ENCODE results near the gene PSD. TPM values are rescaled to one million over a fixed set of nuclear protein-coding genes. Genes with fewer than 3 reads are reported as not detected.
A peak's percentile ranks its signal among the peaks of the same experiment; 100 is the strongest.

The PSD gene
- total and polyA plus RNA-seq, 7 donors, result 0.15 to 1.7 (median 0.51) TPM; not detected in 1

DNA sequence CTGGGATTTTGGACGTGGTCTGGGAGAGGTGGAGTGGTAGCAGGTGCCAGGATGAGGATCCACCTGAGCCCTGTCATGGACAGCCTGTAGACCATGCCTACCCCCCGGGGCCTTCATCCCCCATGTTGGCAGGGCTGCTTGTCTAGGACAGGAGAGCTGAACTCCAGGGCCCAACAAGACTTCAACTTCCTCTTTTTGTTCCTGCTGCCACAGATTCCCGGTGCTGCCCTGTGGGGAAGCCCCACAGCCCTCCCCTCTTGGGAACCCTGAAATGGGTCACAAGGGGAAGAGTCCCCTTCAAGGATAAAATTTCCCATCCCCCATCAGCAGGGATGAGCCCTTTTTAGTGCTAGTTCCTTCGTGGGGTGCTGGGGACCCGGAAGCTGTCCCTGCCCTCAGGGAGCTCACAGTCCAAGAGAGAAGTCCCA, 15.0 kb upstream of the PSD start:
- DNase-seq (peak in 1 of 2 donors; percentile 11), ATAC-seq (no peak)
- H3K27ac ChIP-seq, result no peak overlapping the region
- H3K9me3 ChIP-seq, result no peaks in the 10 kb centered on the region
- intact Hi-C loops (cut with DNase I), result loop anchor here in 1 of 2 donors (1.0 kb wide), 1 partner anchor 11 kb away; no protein-coding TSS in a partner anchor
- TF ChIP-seq, protein P1, sequence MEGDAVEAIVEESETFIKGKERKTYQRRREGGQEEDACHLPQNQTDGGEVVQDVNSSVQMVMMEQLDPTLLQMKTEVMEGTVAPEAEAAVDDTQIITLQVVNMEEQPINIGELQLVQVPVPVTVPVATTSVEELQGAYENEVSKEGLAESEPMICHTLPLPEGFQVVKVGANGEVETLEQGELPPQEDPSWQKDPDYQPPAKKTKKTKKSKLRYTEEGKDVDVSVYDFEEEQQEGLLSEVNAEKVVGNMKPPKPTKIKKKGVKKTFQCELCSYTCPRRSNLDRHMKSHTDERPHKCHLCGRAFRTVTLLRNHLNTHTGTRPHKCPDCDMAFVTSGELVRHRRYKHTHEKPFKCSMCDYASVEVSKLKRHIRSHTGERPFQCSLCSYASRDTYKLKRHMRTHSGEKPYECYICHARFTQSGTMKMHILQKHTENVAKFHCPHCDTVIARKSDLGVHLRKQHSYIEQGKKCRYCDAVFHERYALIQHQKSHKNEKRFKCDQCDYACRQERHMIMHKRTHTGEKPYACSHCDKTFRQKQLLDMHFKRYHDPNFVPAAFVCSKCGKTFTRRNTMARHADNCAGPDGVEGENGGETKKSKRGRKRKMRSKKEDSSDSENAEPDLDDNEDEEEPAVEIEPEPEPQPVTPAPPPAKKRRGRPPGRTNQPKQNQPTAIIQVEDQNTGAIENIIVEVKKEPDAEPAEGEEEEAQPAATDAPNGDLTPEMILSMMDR (IDR thresholded peaks at IDR 0.05), result no peak
- WGBS, 3 donors, result 54 to 69% (median 58%) methylated on average over 5 of the region's 5 CpGs
- H3K36me3 ChIP-seq (ENCODE audit: insufficient read depth in 1 of 2, low read depth in 1 of 2), result no peaks in the 10 kb centered on the region
- H3K4me3 ChIP-seq, result no peak overlapping the region
- H3K4me1 ChIP-seq, result peaks cover 7% of the 10 kb centered on the region
- peaks cover 0 to 16% (median 3%) of the 10 kb centered on the region in 3 donors for H3K27me3 ChIP-seq (ENCODE audit: insufficient read depth in 3 of 3, low read length in 2 of 3)

DNA sequence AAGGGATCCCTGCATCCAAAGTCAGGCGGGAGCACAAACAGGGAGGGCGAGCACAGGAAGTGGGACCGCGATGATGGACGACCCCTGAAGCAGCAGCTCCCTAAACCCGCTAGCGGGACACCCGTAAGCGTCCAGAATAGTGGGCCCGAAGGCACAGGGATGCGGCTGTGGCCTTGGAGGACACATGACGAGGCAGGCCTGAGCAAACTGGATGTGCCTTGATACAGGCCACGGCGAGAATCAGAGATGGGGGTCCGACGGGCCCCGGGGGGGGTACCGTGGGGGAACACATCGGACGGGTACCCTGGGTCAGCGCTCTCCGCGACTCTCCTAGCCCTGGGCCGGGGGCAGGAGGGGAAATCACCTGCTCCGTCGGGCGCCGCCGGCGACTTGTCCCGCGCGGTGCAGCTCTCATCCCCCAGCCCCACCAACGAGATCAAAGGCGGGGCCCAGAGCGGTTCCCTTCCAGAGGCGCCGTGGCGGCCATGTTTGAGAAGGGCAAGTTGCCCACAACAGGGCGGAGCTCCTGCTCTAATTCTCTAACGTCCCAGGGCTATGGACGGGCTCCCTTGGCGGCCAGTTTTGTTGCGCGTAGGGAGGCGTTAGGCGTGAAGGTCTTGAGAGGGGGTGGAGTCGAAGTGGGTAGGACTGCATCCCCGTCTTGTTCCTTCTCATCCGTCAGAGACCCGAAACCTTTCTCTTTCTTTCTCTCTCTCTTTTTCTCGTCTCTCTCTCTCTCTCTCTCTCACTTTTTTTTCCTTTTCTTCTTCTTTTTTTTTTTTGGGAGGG, 13.8 kb upstream of the PSD start, which contains the start of gene CUEDC2:
Gene CUEDC2, minus strand, starts transcription at position 413 of the 789 bp plus-strand sequence. CDS start 7,386 bp downstream, outside the sequence.
- no peaks in the 10 kb centered on the region for H3K9me3 ChIP-seq
- intact Hi-C loops (cut with DNase I), result no loop called here
- ATAC-seq (peak; percentile 95 to 98 (median 98)), DNase-seq (peak; percentile 97 to 98)
- WGBS, 3 donors, result 0 to 1% (median 0%) methylated on average over 45 to 52 of the region's 52 CpGs
- H3K4me1 ChIP-seq, result peaks cover 7% of the 10 kb centered on the region
- peak within 1 kb of the TSS; percentile 86 for H3K27ac ChIP-seq
- H3K27me3 ChIP-seq (ENCODE audit: insufficient read depth in 3 of 3, low read length in 2 of 3), result peaks cover 0 to 16% (median 3%) of the 10 kb centered on the region in 3 donors
- TF ChIP-seq, protein P1 (IDR thresholded peaks at IDR 0.05), result no peak
- peak within 1 kb of the TSS; percentile 97 for H3K4me3 ChIP-seq
- no peaks in the 10 kb centered on the region for H3K36me3 ChIP-seq (ENCODE audit: insufficient read depth in 1 of 2, low read depth in 1 of 2)

DNA sequence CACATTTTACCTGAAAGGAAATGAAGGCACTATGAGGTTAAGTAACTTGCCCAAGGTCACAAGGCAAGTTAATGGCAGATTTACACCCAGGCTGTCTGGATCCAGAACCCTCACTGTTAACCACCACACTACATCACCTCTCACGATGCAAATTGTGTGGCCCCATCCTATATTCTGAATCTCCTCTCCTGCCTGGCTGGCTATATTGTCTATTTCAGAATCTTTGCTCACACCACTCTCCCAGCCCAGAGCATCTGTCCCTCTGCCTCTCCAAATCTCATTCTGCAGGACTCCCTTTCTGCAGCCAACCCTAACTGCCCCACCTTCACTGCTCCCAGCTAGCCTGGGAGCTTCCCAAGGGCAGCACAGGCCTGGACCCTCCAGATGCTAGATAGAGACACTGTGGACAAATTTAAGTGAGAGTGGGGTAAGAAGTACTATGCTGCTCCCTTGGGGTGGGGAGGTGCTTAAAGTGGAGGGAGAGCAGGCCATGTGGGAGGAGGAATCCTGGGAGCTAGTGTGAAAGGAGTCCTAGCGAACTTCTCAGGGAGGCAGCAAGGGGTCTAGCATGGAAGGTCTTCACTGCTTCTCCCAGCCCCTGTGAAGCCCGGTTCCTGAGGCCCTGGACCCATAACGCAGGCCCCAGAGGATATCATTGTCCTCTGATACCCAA, 13.0 kb upstream of the PSD start:
- H3K9me3 ChIP-seq, result no peaks in the 10 kb centered on the region
- ATAC-seq (peak; percentile 11 to 22 (median 14)), DNase-seq (no peak)
- H3K27me3 ChIP-seq (ENCODE audit: insufficient read depth in 3 of 3, low read length in 2 of 3), result peaks cover 0 to 14% (median 3%) of the 10 kb centered on the region in 3 donors
- 17 to 18% (median 17%) methylated on average over 4 of the region's 4 CpGs for WGBS, 3 donors
- TF ChIP-seq, protein P1 (IDR thresholded peaks at IDR 0.05), result no peak
- H3K27ac ChIP-seq, result peak overlapping the region; percentile 86
- no peaks in the 10 kb centered on the region for H3K36me3 ChIP-seq (ENCODE audit: insufficient read depth in 1 of 2, low read depth in 1 of 2)
- H3K4me1 ChIP-seq, result peaks cover 7% of the 10 kb centered on the region
- intact Hi-C loops (cut with DNase I), result no loop called here
- peak overlapping the region; percentile 97 for H3K4me3 ChIP-seq

DNA sequence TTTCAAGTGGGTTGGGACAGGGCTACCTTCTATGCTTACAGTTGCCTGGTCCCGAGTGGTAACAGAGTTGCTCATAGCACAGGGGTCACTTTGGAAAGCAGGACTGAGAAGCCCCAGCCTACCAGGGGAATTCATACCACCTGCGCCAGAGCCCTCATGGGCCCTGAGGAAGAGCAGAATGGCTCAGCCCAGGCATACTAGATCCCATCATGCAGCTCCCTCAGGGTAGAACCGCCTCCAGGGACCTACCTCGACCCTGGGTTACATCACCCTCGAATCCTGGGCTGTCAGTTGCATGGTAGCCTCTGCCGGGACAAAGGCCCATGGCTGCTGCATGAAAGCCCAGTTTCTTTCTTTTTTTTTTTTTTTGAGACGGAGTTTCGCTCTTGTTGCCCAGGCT, 10.9 kb upstream of the PSD start:
- TF ChIP-seq, protein P1 (IDR thresholded peaks at IDR 0.05), result no peak
- 85 to 91% (median 86%) methylated on average over 8 of the region's 8 CpGs for WGBS, 3 donors
- H3K4me3 ChIP-seq, result no peak overlapping the region
- H3K4me1 ChIP-seq, result peaks cover 7% of the 10 kb centered on the region
- no peak overlapping the region for H3K27ac ChIP-seq
- no peaks in the 10 kb centered on the region for H3K9me3 ChIP-seq
- peaks cover 0 to 7% of the 10 kb centered on the region in 2 donors for H3K36me3 ChIP-seq (ENCODE audit: insufficient read depth in 1 of 2, low read depth in 1 of 2)
- intact Hi-C loops (cut with DNase I), result no loop called here
- peaks cover 0 to 4% (median 2%) of the 10 kb centered on the region in 3 donors for H3K27me3 ChIP-seq (ENCODE audit: insufficient read depth in 3 of 3, low read length in 2 of 3)
- ATAC-seq (no peak), DNase-seq (no peak)
